ENCODE measurements around the gene DNMT3A. TPM values are rescaled to one million over a fixed set of nuclear protein-coding genes. Genes with fewer than 3 reads are reported as not detected.

DNMT3A gene
- total RNA-seq, 1 experiment from 2014 or later = 215 TPM

DNA sequence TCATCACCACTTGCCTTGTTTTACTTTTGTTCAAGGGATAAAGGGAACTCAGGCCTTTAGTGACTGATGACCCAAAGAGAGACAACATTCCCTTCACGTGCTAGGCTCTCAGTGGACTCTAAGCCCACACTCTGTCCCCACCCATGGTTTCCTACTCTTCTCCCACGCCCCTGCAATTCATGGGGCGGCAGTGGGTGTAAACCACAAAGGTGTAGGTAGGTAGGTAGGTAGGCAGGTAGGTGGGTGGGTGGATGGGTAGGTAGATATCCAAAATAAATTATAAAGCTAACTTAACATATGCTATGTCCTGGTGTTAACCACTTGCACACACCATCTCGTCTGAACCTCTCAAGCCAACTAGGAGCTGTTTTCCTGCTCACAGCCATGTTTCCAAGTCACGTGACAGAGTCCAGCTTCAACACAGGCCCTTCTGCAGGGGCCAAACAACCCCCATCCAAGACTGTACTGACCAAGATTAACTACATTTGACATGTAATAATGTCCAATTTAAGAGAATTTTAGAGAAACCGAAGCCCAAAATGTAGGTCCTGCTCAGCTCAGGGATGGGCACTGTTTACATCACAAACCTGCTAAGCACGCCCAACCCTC lies 33.7 kb downstream of the DNMT3A start:
- WGBS (ENCODE audit: extremely low coverage, insufficient read length, low lambda C conversion rate) = no CpG with 5 or more reads among the region's 7 CpGs
- Histone ChIP-seq H3K23ac (ENCODE audit: insufficient read length, low read depth, low read length) (no peak overlapping the region), H3T11ph (ENCODE audit: low read length) (no peak overlapping the region), H3K23me2 (ENCODE audit: insufficient read length, low read depth, low read length, poor library complexity, severe bottlenecking) (no peaks in the 10 kb centered on the region), H3K14ac (ENCODE audit: insufficient read depth, low read length) (no peak overlapping the region), H3K56ac (ENCODE audit: insufficient read length, low read depth, low read length) (no peak overlapping the region), H2BK5ac (ENCODE audit: insufficient read length, low read length) (no peak overlapping the region), H3K9ac (ENCODE audit: extremely low read depth, insufficient read length, low read length) (no peak overlapping the region), H3K79me2 (ENCODE audit: insufficient read depth, low read length) (no peaks in the 10 kb centered on the region), H2AK5ac (ENCODE audit: insufficient read length, low read length) (no peak overlapping the region), H3K9me3 (ENCODE audit: control insufficient read depth, low read depth, low read length) (no peaks in the 10 kb centered on the region), H3K27me3 (ENCODE audit: insufficient read depth, low read length) (no peaks in the 10 kb centered on the region), H3K4me1 (ENCODE audit: insufficient read depth, low read length) (peaks cover 14% of the 10 kb centered on the region; the same call in 1 of the 2 replicates), H3K4ac (ENCODE audit: low read depth, low read length) (no peak overlapping the region), H3K79me1 (ENCODE audit: insufficient read depth, low read depth, low read length, poor library complexity, severe bottlenecking) (no peaks in the 10 kb centered on the region), H2AFZ (ENCODE audit: low read length) (no peak overlapping the region), H4K5ac (ENCODE audit: insufficient read length, low read depth, low read length) (no peak overlapping the region), H2BK20ac (ENCODE audit: low read depth, low read length, poor library complexity, severe bottlenecking) (no peak overlapping the region), H3K18ac (ENCODE audit: insufficient read length, low read depth, low read length) (no peak overlapping the region), H3K27ac (ENCODE audit: insufficient read length, low read depth, low read length) (no peak overlapping the region), H2BK12ac (ENCODE audit: insufficient read length, low read depth, low read length) (no peak overlapping the region), H4K91ac (ENCODE audit: insufficient read length, low read depth, low read length) (no peak overlapping the region), H4K8ac (replicated peaks; ENCODE audit: insufficient read length, low read depth, low read length) (no peak overlapping the region), H2BK120ac (ENCODE audit: low read depth, low read length, poor library complexity, severe bottlenecking) (no peak overlapping the region), H3K4me2 (ENCODE audit: insufficient read depth, insufficient read length, low read length) (no peak overlapping the region), H2BK15ac (ENCODE audit: low read depth, low read length) (no peak overlapping the region), H4K20me1 (ENCODE audit: control insufficient read depth, insufficient read depth, insufficient read length) (no peaks in the 10 kb centered on the region)
- no peaks in the 10 kb centered on the region; a peak in 1 of 5 replicates for H3K9me3 Mint-ChIP-seq
- peaks cover 51 to 65% of the 10 kb centered on the region in 2 experiments for H3K4me1 Mint-ChIP-seq
- no peak overlapping the region for H3K4me3 Mint-ChIP-seq
- DNase-seq = no peak
- H3K27me3 Mint-ChIP-seq (ENCODE audit: low read depth) = no peaks in the 10 kb centered on the region; the same call in 1 of the 2 replicates
- TF ChIP-seq CTCF (conservative IDR thresholded peaks at IDR 0.05) = no peak
- no peak overlapping the region for H3K27ac Mint-ChIP-seq
- H3K36me3 Mint-ChIP-seq (ENCODE audit: insufficient read depth in 1 of 3, low read depth in 3 of 3) = peaks cover 0 to 4% (median 0%) of the 10 kb centered on the region in 3 experiments; a peak in 3 of 7 replicates

All from H9 (cell line).